Hematopoietic multipotent progenitor cell treated with erythropoietin and hydrocortisone succinate and interleukin-3 and kit ligand, for 17 days (in vitro differentiated cells): ENCODE results near the gene ANXA10.
A peak's percentile ranks its signal among the peaks of the same experiment; 100 is the strongest.
"Not testable (repeated sequence)": the region's sequence is repeated elsewhere in the genome, so short reads cannot be mapped to it uniquely, and the experiment has no call there.

ENCODE experiments used
- DNase-seq: peaks from one replicate; pipeline ENCODE4 v3.0.0-alpha.2; 2015; ENCODE audit warnings: low spot score

Gene ANXA10

DNA sequence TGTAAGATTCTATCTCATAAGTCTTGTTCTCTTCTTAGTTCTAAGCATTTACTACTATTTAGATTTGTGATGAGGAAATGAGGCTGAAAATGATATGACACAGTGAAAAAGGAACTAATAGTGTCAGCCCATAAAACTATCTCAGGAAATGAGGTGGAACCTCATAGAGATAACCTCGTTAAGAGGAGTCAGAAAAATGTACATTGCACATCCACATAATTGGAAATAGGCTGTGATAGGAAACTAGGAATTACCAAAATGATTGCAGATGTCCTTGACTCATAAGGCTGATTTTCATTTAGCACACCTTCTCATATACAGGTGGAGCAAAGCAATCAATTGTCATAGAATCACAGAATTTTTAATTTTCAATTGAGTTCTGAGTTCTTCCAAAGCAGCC lies 26.8 kb downstream of the ANXA10 start:
- DNase-seq, result no peak

DNA sequence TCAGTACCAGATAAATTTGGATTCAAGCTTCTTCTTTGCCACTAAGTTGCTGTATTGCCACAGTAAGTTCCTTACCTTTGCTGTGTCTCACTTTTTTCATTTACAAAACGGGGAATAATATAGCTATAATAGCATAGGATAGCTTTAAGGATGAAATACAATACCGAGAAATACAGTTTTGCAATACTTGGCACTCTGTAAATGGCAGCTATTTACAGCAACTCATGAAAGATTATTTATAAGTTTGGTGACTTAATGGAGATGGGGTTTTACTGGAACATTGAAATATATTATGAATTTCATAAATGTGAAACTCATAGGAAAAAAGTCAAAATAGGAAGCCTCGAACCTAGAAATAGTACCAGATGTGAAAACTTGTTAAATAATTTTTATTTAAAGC lies 27.6 kb downstream of the ANXA10 start:
- no peak for DNase-seq

DNA sequence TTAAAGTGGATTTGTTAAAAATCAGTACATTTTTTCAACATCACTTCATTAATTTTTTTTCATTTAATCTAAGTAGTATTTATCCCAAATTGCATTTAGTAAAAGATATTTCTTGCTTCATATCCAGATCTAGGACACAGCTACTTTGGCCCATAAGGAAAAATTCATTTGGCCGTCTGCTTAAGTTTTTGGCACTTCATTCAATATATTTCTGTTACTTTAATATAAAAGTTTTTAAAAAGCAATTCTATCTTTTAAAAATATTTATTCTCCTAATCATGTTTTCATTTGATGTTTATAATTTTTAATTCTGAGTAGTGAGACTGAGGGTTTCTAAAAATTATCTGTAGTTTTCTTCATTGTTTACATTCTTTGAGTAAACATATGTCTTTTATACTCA lies 28.5 kb downstream of the ANXA10 start:
- DNase-seq, result no peak

DNA sequence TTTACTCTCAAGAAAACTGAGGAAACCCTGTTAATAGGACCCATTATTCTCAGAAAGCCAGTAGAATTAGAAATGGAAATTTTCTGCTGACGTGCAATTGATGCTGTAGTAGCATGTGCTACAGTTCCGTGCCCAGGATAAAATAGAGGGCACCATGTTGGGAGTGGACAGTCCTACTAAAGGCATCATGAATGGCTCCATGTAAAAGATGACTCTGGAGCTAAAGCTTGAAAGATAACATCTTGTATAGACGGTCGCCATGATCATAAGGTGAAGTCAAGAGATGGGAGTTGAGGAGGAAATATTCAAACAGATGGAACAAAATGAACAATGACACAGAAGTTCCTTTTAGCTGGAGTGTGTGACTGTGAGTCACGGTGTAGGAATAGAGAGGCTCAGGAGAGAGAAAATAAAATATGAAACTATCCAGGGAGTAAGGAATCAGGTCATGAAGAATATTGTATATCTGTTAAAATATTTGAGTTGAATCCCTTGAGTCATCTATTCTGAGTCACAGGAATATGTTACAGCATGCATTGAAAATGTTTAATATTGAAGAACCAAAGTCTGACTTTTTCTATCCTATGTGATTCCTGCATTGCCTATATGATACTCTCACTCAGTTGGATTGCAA lies 31.8 kb downstream of the ANXA10 start:
- no peak for DNase-seq

DNA sequence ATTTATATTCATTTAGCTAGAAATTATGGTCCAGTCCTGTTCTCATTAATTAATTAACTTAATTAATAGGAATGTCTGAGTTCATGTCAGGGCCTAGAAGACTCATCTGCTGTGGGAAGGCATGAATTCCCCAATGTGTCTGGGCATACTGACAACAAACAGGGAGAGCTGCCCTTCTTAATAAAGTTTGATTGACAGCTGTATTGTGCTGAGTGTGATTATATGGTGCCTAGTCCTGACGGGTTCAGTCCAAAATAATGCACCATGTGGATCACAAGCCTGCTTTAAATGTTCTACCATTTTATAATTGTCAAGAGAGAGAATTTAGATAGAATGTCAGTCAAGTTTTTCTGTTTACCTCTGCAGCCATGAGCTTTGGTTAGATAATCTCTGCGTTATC lies 34.6 kb downstream of the ANXA10 start:
- DNase-seq, result no peak

DNA sequence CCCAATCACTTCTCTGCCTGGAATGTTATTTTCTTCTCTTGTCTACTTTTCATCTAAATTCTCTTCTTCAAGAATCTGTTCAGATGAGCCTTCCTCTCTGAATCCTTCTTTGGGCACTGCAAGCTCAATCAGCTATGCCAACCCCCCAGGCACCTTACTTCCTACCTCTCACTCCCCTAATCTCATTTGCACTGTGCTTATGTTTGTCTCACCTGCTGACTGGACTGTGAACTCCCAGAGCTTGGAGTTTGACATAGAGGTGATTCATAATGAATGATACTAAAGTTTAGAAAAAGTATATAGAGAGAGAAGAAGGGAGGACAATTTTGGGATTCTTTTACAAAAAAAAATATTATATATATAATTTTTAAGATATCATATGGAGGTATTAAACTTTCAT lies 36.3 kb downstream of the ANXA10 start:
- DNase-seq, result no peak

DNA sequence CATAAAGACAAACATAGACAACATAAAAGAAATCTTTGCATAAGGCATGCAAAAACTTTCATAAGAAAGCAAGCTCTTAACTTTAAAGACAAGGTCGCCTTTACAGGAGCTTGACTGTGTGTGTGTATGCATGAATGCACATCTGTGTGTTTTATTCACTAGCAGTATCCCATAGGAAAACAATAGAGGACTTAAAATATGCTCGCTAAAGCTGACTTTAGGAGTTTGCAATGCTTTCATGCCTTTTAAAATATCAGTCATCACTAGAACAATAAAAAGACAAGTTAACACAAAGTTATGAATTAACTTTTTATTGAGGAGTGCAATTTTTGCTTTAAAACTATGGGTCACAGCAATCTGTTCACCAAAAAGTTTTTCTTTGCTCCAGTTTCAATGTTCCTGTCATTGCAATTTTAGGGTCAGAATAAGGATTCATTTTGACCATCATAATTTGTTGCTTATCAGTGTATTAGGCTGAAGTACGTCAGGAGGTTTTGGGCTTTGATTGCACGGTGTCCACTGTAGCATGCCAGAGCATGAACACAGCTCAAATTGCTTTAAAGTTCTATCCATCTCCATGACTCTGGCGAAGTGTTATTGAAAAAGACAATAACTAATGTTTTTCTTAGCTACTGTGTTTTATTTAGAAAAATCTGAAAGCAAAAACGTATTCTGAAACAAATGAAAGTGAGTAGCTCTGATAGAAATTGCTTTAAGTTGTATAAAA lies 36.9 kb downstream of the ANXA10 start:
- DNase-seq, result no peak

DNA sequence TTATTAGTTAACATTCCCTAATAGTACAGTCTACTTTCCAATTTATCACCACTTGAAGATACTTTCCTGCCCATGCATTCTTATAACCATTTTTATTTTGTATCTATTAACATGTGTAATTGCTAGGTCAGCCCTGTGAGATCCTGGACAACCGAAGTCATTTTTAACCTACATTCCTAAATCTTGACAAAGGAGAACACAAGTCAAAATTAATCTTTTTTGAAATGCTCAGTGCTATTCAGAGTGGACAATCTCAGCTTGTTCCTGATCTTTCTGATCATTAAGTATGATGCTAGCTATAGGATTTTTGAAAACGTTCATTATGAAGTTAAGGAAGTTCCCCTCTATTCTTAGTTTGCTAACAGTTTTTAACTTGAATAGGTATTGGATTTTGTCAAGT lies 37.5 kb downstream of the ANXA10 start:
- no peak for DNase-seq

DNA sequence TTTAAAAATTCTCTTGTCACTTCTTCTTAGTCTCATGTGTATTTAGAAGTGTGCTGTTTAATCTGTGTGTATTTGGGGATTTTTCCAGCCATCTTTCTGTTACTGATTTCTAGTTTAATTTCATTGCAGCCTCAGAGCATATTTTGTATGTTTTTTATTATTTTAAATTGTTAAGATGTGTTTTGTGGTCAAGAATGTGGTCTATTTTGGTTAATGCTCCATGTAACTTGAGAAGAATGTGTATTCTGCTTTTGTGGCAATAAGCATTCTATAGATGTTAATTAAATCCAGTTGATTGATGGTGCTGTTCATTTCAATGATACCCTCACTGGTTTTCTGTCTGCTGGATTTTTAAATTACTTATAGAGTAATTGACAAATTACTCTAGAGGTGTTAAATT lies 38.9 kb downstream of the ANXA10 start:
- no peak for DNase-seq

DNA sequence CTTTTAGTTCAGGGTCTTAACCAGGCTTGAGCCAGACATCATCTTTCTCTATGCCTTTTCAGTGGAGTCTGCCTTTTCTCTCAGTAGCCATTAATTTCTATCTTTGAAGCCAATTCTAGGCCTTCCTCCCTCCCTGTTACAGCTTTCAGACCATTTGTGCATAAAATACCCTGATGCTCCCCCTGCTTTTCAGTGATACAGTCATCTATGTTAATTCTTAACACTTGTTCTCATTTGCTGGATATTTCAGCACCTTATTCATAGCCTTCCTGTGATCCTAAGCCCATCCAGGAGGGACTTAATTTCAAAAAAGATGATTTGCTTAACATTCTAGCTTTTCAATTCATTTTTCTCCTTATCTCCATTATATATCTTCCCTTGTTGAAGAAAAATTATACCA lies 42.3 kb downstream of the ANXA10 start:
- no peak for DNase-seq

DNA sequence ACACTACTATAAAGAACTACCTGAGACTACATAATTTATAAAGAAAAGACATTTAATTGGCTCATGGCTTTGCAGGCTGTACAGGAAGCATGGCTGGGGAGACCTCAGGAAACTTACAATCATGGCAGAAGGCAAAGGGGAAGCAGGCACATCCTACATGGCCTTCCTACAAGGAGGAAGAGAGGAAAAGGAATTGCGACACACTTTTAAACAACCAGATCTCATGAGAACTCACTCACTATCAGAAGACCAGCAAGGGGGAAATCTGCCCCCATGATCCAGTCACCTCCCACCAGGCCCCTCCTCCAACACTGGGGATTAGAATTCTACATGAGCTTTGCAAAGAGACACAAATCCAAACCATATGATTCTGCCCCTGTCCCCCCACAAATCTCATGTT lies 43.5 kb downstream of the ANXA10 start:
- DNase-seq, result not testable (repeated sequence)

DNA sequence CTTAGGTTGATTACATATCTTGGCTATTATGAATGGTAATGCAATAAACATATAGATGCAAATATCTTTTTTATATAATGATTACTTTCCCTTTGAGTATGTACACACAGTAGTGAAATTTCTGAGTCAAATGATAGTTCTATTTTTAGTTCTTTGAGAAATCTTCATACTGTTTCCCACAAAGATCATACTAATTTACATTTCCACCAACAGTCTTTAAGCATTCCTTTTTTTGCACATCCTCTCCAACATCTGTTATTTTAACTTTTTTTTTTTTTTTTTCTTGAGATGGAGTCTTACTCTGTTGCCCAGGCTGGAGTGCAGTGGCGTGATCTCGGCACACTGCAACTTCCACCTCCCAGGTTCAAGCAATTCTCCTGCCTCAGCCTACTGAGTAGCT lies 45.4 kb downstream of the ANXA10 start:
- not testable (repeated sequence) for DNase-seq

DNA sequence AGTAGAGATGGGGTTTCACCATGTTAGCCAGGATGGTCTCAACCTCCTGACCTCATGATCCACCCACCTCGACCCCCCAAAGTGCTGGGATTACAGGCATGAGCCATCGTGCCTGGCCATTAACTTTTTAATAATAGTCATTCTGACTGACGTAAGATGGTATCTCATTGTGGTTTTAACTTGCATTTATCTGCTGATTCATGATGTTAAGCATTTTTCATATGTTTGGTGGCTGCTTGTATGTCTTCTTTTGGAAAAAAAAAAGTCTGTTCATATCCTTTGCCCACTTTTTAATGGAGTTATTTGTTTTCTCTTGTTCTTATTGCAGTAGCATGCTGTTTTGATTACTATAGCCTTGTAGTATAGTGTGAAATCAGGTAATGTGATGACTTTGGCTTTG lies 45.8 kb downstream of the ANXA10 start:
- DNase-seq, result no peak

DNA sequence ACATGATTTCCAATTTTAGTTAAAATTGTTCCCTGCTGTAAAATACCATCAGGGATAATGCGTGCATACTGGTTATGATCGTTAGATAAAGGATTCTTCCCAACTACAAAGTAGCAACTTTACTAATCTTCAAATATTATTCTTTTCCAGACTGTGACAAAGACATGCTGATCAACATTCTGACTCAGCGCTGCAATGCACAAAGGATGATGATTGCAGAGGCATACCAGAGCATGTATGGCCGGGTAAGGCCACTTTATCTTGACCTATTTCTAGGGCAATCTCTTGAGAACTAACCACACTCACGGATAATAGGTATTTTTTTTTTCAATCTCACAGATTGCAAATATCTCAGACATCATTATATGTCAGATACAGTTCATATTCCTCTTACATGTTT lies 47.0 kb downstream of the ANXA10 start:
- no peak for DNase-seq

DNA sequence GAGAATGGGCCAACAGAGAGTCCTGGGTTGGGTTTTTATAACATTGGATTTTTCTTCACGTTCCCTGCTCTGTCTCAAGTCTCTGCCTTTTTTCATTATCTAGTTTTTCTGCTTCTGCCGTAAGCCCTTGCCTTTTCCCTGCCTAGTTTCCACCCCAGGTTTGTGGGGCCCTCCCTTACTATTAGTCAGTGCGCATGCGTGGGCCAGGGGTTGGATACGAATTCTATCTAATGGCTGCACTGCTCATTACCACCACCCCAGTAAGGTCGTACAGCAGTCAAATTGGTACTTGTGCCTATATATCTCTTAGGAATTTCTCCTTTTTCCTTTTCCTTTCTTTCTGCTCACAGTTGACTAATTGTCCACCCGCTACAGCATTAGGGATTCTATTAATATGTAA lies 49.4 kb downstream of the ANXA10 start:
- no peak for DNase-seq

DNA sequence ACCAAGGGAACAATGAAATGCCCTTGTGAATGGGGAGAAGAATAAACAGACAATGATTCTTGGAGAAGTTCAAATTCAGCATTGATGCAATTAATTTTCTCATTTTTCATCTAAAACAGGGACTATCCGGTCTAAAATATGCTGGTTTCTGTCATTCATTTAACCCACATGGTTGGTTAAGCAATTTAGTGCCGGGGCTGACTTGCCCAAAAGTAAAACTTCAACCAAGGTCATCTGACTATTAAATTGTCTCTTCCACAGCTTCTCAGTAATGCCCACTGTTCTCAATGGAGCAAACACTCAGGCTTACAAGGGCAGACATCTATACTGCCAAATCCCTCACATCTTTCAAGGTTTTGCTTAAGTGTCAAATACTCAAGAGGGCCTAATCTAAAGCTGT lies 51.3 kb downstream of the ANXA10 start:
- no peak for DNase-seq

DNA sequence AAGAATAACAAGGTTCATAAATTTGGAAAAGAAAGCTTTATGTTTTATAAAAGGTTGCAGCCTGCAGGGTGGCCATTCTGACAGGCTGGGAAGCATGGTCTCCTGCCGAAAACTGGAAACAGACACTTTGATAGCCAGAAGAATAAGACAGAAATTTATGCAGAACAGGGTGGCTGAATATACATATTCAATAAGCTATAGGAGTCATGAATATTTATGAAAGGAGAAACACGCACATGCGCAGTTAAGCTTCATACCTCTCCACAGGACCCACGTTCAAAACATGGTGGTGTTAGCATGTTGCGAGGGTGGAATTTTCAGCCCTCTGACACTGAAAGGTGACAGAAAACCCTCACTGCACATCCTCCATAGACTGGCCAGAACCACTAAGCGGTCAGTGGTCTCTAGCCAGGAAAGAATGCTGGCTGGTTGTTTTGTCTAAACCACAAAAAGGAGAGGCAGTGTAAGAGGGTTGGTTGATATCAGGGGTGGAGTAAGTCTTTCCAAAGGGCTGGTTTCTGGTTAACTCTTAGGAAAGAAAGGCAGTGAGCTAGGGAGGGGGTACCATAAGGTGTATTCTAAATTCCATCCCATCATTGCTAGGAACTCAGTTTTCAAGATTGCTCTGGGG lies 58.2 kb downstream of the ANXA10 start:
- no peak for DNase-seq

DNA sequence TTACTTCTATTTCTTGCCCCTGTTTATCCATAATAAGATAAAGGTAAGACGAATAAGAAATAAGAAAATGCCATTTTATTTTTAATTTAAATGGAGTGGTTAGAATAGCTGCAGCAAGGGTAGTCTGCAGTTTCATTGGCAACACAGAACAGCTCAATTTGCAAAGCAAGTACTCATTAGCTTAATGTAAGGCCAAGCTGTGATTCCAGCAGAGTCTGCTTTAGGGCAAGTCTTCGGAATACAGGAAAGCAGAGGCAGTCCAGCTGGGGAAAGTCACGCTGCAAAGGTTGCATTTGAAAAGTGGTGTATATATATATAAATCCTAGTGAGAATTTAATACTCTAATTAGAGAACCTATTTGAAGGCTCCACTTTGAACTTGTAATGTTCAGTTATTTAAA lies 59.0 kb downstream of the ANXA10 start:
- DNase-seq, result no peak

DNA sequence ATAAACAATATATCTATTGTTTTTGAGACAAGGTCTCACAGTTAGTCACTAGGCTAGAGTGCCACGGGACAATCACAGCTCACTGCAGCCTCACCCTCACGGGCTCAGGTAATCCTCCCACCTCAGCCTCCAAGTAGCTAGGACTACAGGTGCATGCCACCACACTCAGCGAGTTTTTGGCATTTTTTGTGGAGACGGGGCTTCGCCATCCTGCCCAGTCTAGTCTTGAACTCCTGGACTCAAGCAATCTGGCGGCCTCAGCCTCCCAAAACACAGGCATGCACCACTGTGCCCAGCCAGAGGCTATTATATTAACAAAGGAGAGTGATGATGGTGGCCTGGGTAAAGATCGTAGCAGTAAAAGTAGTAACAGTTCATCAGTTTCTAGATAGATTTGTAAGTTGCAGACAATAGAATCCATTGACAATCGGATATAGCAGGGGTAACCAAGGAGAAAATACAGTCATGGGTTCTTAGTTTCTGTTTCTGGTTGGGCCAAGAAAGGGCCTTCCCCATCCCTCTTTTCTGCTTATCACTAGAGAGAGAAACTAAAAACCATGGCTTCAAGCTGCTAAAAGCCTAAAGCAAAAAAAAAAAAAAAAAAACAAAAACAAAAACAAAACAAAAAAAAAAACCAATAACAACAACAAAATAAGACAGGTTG lies 60.6 kb downstream of the ANXA10 start:
- DNase-seq, result no peak

DNA sequence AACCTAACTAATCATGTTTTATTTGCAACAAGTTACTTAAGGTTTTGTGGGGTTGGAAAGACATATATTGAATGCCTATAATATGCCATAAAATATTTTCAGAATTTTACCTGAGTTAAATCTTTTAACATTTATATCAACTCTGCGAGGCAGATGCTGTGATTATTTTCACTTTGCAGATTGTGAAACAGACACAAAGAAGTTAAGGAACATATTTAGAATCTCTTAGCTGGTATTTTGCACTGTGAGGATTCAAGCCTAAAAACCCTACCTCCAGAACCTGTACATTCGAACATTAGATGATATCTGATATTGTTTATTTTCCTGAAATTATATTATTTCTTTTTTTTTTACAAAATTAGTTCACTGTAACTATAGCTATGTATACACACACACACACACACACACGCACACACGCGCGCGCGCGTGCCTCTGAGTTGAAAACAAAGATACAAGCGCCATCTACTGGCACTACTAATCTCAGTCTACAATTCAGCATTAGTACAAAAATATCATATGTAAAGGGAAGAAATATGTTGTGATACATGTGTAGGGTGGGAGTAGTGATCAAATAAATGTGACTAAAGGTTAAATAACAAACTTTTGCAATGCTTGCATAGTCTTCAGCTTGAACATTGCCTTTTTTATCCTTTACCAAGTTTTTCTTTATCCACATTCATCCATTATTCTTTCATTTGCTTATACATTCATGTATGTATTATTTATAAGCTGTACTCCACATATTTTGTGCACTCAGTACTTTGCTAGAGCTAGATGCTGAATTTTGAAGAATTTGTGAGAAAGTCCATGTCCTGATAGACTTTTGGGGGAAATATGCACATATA lies 61.5 kb downstream of the ANXA10 start:
- DNase-seq, result peak; percentile 28

DNA sequence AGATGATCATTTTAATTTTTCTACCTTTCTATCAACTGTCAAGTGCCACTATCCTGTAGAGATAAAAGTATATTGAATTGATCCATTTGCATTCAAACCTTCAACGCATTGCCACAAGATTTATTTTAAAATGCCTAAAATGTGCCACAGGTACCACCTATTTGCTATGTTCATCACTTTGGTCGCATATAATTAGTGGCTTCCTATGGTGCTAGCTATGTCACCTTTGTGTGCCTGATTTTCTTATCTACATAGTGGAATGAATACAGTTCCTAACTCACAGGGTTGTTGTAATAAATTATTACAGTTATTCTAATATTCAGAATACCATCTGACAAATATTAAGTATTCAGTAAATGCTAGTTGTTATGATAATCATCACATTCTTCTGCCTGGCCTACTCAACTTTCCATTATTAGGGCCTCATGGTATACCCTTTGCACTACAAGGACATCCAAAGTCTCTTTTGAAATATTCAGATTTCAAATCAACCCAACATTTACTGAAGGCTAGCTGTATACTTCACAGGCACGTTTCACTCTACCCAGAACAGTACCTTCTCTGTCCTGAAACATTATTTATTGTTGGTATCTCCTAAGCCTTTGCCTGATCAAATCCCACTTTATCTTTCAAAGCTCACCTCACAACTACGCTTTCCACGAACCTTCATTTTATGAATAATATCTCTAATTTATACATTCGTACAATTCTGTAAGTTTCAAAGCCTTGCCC lies 62.4 kb downstream of the ANXA10 start:
- no peak for DNase-seq
